ENCODE measurements around the gene PCDH9. TPM values are rescaled to one million over a fixed set of nuclear protein-coding genes. Genes with fewer than 3 reads are reported as not detected.

PCDH9 gene
- total RNA-seq, 2 experiments from 2014 or later, result 0.14 to 0.17 TPM

GRCh38 chr13:67161176-67161575 lies 69.0 kb downstream of the PCDH9 start:
- Mint-ChIP-seq H3K4me3 (no peak overlapping the region), H3K4me1 (no peaks in the 10 kb centered on the region), H3K27me3 (no peaks in the 10 kb centered on the region), H3K27ac (no peak overlapping the region), H3K9me3 (no peaks in the 10 kb centered on the region), H3K36me3 (no peaks in the 10 kb centered on the region)
- ATAC-seq (ENCODE audit: low read depth) (no peak), DNase-seq (no peak)
- POLR2A ChIA-PET, result no interaction called here

- H3K36me3 Mint-ChIP-seq, result no peaks in the 10 kb centered on the region
- no peaks in the 10 kb centered on the region for H3K4me1 Mint-ChIP-seq
- H3K4me3 Mint-ChIP-seq, result no peak overlapping the region
- no peak overlapping the region for H3K27ac Mint-ChIP-seq
- no peaks in the 10 kb centered on the region for H3K27me3 Mint-ChIP-seq
- ATAC-seq (ENCODE audit: low read depth), result no peak
- DNase-seq, result no peak
- H3K9me3 Mint-ChIP-seq, result no peaks in the 10 kb centered on the region
- POLR2A ChIA-PET, result no interaction called here
Measured at GRCh38 chr13:67158903-67159302, 71.2 kb downstream of the PCDH9 start.

GRCh38 chr13:67156723-67157060 lies 73.4 kb downstream of the PCDH9 start:
- Mint-ChIP-seq H3K36me3 (no peaks in the 10 kb centered on the region), H3K9me3 (no peaks in the 10 kb centered on the region), H3K4me1 (no peaks in the 10 kb centered on the region), H3K27me3 (no peaks in the 10 kb centered on the region), H3K27ac (no peak overlapping the region), H3K4me3 (no peak overlapping the region)
- ATAC-seq (ENCODE audit: low read depth) (no peak), DNase-seq (no peak)
- POLR2A ChIA-PET, result no interaction called here

- Mint-ChIP-seq H3K4me3 (no peak overlapping the region), H3K27me3 (no peaks in the 10 kb centered on the region), H3K36me3 (no peaks in the 10 kb centered on the region), H3K4me1 (no peaks in the 10 kb centered on the region), H3K27ac (no peak overlapping the region), H3K9me3 (no peaks in the 10 kb centered on the region)
- POLR2A ChIA-PET, result no interaction called here
- ATAC-seq (ENCODE audit: low read depth) (no peak), DNase-seq (no peak)
Measured at GRCh38 chr13:67155898-67156722, 74.0 kb downstream of the PCDH9 start.

- POLR2A ChIA-PET, result no interaction called here
- Mint-ChIP-seq H3K4me1 (no peaks in the 10 kb centered on the region), H3K27me3 (no peaks in the 10 kb centered on the region), H3K4me3 (no peak overlapping the region), H3K27ac (no peak overlapping the region), H3K36me3 (no peaks in the 10 kb centered on the region), H3K9me3 (no peaks in the 10 kb centered on the region)
- DNase-seq (no peak), ATAC-seq (ENCODE audit: low read depth) (no peak)
Measured at GRCh38 chr13:67152085-67152484, 78.1 kb downstream of the PCDH9 start.

- no peak overlapping the region for H3K27ac Mint-ChIP-seq
- no peaks in the 10 kb centered on the region for H3K9me3 Mint-ChIP-seq
- peaks cover 2% of the 10 kb centered on the region for H3K27me3 Mint-ChIP-seq
- POLR2A ChIA-PET, result no interaction called here
- no peaks in the 10 kb centered on the region for H3K36me3 Mint-ChIP-seq
- ATAC-seq (ENCODE audit: low read depth) (no peak), DNase-seq (no peak)
- no peak overlapping the region for H3K4me3 Mint-ChIP-seq
- H3K4me1 Mint-ChIP-seq, result no peaks in the 10 kb centered on the region
Measured at GRCh38 chr13:67151652-67152051, 78.5 kb downstream of the PCDH9 start.

- ATAC-seq (ENCODE audit: low read depth) (no peak), DNase-seq (no peak)
- no peak overlapping the region for H3K4me3 Mint-ChIP-seq
- H3K36me3 Mint-ChIP-seq, result no peaks in the 10 kb centered on the region
- H3K27me3 Mint-ChIP-seq, result peaks cover 2% of the 10 kb centered on the region
- no peaks in the 10 kb centered on the region for H3K4me1 Mint-ChIP-seq
- no peaks in the 10 kb centered on the region for H3K9me3 Mint-ChIP-seq
- POLR2A ChIA-PET, result no interaction called here
- H3K27ac Mint-ChIP-seq, result no peak overlapping the region
Measured at GRCh38 chr13:67150608-67151007, 79.5 kb downstream of the PCDH9 start.

GRCh38 chr13:67148161-67148571 lies 82.0 kb downstream of the PCDH9 start:
- Mint-ChIP-seq H3K36me3 (no peaks in the 10 kb centered on the region), H3K27me3 (peaks cover 2% of the 10 kb centered on the region), H3K4me3 (no peak overlapping the region), H3K27ac (no peak overlapping the region), H3K9me3 (no peaks in the 10 kb centered on the region), H3K4me1 (no peaks in the 10 kb centered on the region)
- DNase-seq (no peak), ATAC-seq (ENCODE audit: low read depth) (no peak)
- POLR2A ChIA-PET, result no interaction called here

- no peak overlapping the region for H3K27ac Mint-ChIP-seq
- DNase-seq (no peak), ATAC-seq (ENCODE audit: low read depth) (no peak)
- no peaks in the 10 kb centered on the region for H3K36me3 Mint-ChIP-seq
- H3K9me3 Mint-ChIP-seq, result no peaks in the 10 kb centered on the region
- POLR2A ChIA-PET, result no interaction called here
- H3K27me3 Mint-ChIP-seq, result peaks cover 2% of the 10 kb centered on the region
- no peaks in the 10 kb centered on the region for H3K4me1 Mint-ChIP-seq
- H3K4me3 Mint-ChIP-seq, result no peak overlapping the region
Measured at GRCh38 chr13:67147342-67148133, 82.6 kb downstream of the PCDH9 start.

GRCh38 chr13:67146523-67147130 lies 83.5 kb downstream of the PCDH9 start:
- Mint-ChIP-seq H3K27ac (no peak overlapping the region), H3K27me3 (peaks cover 2% of the 10 kb centered on the region), H3K36me3 (no peaks in the 10 kb centered on the region), H3K4me3 (no peak overlapping the region), H3K4me1 (no peaks in the 10 kb centered on the region), H3K9me3 (no peaks in the 10 kb centered on the region)
- no peak for DNase-seq
- no peak for ATAC-seq (ENCODE audit: low read depth)
- POLR2A ChIA-PET, result no interaction called here

GRCh38 chr13:67145950-67146349 lies 84.2 kb downstream of the PCDH9 start:
- Mint-ChIP-seq H3K4me1 (no peaks in the 10 kb centered on the region), H3K36me3 (no peaks in the 10 kb centered on the region), H3K4me3 (no peak overlapping the region), H3K9me3 (no peaks in the 10 kb centered on the region), H3K27me3 (peaks cover 2% of the 10 kb centered on the region), H3K27ac (no peak overlapping the region)
- ATAC-seq (ENCODE audit: low read depth) (no peak), DNase-seq (no peak)
- POLR2A ChIA-PET, result no interaction called here

- Mint-ChIP-seq H3K4me1 (no peaks in the 10 kb centered on the region), H3K27me3 (peaks cover 2% of the 10 kb centered on the region), H3K36me3 (no peaks in the 10 kb centered on the region), H3K27ac (no peak overlapping the region), H3K4me3 (no peak overlapping the region), H3K9me3 (no peaks in the 10 kb centered on the region)
- POLR2A ChIA-PET, result no interaction called here
- no peak for DNase-seq
- no peak for ATAC-seq (ENCODE audit: low read depth)
Measured at GRCh38 chr13:67143544-67144115, 86.5 kb downstream of the PCDH9 start.

GRCh38 chr13:67140006-67140405 lies 90.1 kb downstream of the PCDH9 start:
- Mint-ChIP-seq H3K9me3 (no peaks in the 10 kb centered on the region), H3K36me3 (no peaks in the 10 kb centered on the region), H3K4me1 (no peaks in the 10 kb centered on the region), H3K27ac (no peak overlapping the region), H3K27me3 (no peaks in the 10 kb centered on the region), H3K4me3 (no peak overlapping the region)
- DNase-seq, result no peak
- POLR2A ChIA-PET, result no interaction called here
- ATAC-seq (ENCODE audit: low read depth), result no peak

- Mint-ChIP-seq H3K4me3 (no peak overlapping the region), H3K36me3 (no peaks in the 10 kb centered on the region), H3K4me1 (no peaks in the 10 kb centered on the region), H3K27me3 (no peaks in the 10 kb centered on the region), H3K27ac (no peak overlapping the region), H3K9me3 (no peaks in the 10 kb centered on the region)
- POLR2A ChIA-PET, result no interaction called here
- DNase-seq (no peak), ATAC-seq (ENCODE audit: low read depth) (no peak)
Measured at GRCh38 chr13:67139551-67139950, 90.6 kb downstream of the PCDH9 start.

Measured in activated naive CD8-positive, alpha-beta T cell treated with anti-CD3 and anti-CD28 coated beads, Interleukin-2, amount 10 ng/mL, durations not matched to agents 7 days and 5 days (primary cell).